NCI-H2227 treated with DMSO at 0.1 percent for 48 hours (cell line): ENCODE measurements around the gene HPCAL1.
A peak's percentile ranks its signal among the peaks of the same experiment; 100 is the strongest.

Source experiments
- DNase-seq: peaks from one replicate; lab custom pipeline; 2025; lab: John Stamatoyannopoulos, UW

HPCAL1 gene

GRCh38 chr2:10370895-10371294, 68.2 kb downstream of the HPCAL1 start:
- no peak for DNase-seq

GRCh38 chr2:10371441-10372196, 68.9 kb downstream of the HPCAL1 start:
- DNase-seq: no peak

GRCh38 chr2:10372203-10372861, 69.6 kb downstream of the HPCAL1 start:
- DNase-seq: no peak

GRCh38 chr2:10372862-10373240, 70.1 kb downstream of the HPCAL1 start:
- DNase-seq: no peak

- no peak for DNase-seq
These were observed 71.2 kb downstream of the HPCAL1 start for GRCh38 chr2:10373931-10374330.

GRCh38 chr2:10374362-10374943, 71.7 kb downstream of the HPCAL1 start:
- no peak for DNase-seq

GRCh38 chr2:10375570-10376281, 73.0 kb downstream of the HPCAL1 start:
- peak; percentile 48 for DNase-seq

- no peak for DNase-seq
These were observed 74.5 kb downstream of the HPCAL1 start for GRCh38 chr2:10377052-10377746.

GRCh38 chr2:10377747-10378085, 75.0 kb downstream of the HPCAL1 start:
- no peak for DNase-seq

- DNase-seq: no peak
These were observed 75.5 kb downstream of the HPCAL1 start for GRCh38 chr2:10378189-10378588.

GRCh38 chr2:10380048-10380926, 77.6 kb downstream of the HPCAL1 start:
- peak; percentile 69 for DNase-seq

GRCh38 chr2:10381997-10382353, 79.3 kb downstream of the HPCAL1 start:
- DNase-seq: no peak

- no peak for DNase-seq
These were observed 79.8 kb downstream of the HPCAL1 start for GRCh38 chr2:10382354-10383061.

GRCh38 chr2:10383960-10384734, 81.4 kb downstream of the HPCAL1 start:
- no peak for DNase-seq

- no peak for DNase-seq
These were observed 82.8 kb downstream of the HPCAL1 start for GRCh38 chr2:10385501-10385900.

- DNase-seq: no peak
These were observed 83.4 kb downstream of the HPCAL1 start for GRCh38 chr2:10385933-10386773.

- no peak for DNase-seq
These were observed 84.3 kb downstream of the HPCAL1 start for GRCh38 chr2:10387033-10387432.

- no peak for DNase-seq
These were observed 86.4 kb downstream of the HPCAL1 start for GRCh38 chr2:10388954-10389560.
